ENCODE data around the gene SGCD.

The SGCD gene

DNA sequence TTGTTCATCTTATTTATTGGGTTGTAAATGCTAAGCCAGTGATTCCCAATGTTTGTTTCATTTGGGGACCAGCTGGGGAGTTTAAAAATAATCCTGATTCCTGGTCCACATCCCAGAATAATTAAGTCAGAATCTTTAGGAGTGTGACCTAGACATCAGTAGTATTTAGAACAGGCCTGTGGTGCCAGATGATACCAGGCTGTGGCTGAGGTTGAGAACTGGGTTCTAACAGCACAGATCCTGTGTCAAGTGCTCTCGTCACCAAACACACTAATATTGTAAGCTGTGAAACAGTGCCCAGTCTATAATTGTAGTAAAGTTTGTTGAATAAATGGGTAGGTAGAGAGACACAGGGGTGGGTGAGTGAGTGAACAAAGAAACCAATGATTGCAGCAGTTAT is 351.0 kb downstream of the SGCD start:
- TF ChIP-seq, protein P1, sequence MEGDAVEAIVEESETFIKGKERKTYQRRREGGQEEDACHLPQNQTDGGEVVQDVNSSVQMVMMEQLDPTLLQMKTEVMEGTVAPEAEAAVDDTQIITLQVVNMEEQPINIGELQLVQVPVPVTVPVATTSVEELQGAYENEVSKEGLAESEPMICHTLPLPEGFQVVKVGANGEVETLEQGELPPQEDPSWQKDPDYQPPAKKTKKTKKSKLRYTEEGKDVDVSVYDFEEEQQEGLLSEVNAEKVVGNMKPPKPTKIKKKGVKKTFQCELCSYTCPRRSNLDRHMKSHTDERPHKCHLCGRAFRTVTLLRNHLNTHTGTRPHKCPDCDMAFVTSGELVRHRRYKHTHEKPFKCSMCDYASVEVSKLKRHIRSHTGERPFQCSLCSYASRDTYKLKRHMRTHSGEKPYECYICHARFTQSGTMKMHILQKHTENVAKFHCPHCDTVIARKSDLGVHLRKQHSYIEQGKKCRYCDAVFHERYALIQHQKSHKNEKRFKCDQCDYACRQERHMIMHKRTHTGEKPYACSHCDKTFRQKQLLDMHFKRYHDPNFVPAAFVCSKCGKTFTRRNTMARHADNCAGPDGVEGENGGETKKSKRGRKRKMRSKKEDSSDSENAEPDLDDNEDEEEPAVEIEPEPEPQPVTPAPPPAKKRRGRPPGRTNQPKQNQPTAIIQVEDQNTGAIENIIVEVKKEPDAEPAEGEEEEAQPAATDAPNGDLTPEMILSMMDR (IDR thresholded peaks at IDR 0.05): no peak

DNA sequence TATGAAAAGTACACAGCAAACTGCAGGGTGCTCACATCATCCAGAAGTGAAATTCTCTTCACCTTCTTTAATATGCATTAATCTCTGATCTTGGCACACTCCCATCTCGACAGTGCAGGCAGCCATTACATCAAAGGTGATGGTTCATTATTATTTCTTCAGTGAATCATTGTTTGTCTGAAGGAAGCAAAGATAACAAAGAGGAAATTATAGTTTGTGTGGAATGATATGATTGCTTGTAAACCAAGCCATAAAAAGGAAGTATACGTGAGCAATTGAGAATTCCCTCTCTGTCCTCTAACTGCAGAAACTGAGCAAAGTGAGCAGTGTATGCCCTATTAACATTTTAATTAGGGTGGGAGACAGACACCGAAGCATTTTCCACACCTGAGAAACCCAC is 351.5 kb downstream of the SGCD start:
- TF ChIP-seq, protein P1 (IDR thresholded peaks at IDR 0.05): no peak

DNA sequence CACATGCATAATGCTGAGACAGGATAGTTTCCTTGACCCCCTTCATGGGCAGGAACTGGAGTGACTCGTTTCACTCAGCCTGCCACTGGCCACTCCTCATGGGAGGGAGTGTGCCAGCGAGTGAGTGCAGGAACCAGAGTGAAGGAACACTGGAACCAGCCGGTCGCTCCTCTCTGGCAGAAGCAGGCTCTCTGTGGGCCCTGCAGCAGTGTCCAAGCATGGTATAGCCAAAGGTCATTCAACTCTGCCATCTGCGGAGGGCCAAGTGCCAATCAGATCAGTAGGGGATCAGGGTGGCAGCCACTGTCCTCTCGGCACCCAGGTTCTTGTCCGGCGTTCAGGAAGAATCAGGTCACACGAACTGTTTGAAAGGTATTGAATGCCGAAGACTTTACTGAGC is 353.9 kb downstream of the SGCD start:
- TF ChIP-seq, protein P1 (IDR thresholded peaks at IDR 0.05): no peak

DNA sequence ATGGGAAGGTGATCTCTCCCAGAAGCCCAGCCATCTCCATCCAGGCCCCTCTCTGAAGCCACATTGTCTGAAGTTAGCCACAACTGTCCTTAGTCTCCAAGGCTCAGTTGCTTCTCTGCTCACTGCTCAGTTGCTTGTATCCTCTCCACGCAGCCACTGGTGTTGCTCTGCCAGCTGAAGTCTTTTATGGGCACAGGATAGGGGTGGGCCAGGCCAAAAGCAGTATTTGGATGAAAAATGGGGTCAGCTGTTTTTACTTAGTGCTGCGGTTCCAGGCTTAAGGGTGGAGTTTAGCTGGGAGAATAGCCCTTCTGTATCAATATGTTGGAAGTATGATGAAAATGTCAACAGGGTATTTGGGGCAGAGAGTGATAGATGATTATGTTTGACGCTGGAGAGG is 354.3 kb downstream of the SGCD start:
- TF ChIP-seq, protein P1 (IDR thresholded peaks at IDR 0.05): no peak

DNA sequence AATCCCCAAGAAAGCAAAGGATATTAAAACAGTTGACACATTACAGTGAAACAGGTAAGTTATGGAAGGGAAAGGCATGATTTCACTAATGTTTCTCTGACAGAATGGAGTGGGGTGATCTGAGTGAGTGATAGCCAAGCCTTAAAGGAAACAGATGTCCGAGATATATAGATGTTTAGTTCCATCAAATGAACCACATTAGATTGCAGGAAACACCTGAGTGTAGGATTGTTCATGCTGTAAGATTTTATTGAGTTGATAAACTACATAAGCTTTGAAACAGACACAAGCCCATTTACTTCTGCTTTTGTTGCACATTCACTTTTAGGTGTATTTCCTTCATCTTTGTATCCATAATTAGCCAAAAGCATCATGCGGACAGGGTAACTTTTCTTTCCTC is 356.0 kb downstream of the SGCD start:
- TF ChIP-seq, protein P1 (IDR thresholded peaks at IDR 0.05): no peak

DNA sequence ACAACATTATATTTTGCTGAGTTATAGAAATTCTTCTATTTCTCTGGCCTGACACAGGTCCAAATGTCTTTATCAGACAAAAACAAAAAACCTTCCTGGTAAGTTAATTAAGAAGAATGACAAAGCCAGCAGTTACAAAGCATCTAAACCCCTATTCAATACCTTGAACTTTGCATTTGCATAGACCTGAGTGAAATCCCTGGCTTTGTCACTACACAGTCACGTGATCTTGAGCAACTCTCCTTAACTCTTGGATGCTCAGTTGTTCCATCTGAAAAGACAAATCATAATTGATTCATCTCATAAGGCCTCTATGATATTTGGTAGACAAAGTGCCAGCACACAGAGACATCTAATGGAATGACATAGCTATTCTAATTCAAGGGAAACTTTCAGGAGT is 356.5 kb downstream of the SGCD start:
- TF ChIP-seq, protein P1 (IDR thresholded peaks at IDR 0.05): no peak

DNA sequence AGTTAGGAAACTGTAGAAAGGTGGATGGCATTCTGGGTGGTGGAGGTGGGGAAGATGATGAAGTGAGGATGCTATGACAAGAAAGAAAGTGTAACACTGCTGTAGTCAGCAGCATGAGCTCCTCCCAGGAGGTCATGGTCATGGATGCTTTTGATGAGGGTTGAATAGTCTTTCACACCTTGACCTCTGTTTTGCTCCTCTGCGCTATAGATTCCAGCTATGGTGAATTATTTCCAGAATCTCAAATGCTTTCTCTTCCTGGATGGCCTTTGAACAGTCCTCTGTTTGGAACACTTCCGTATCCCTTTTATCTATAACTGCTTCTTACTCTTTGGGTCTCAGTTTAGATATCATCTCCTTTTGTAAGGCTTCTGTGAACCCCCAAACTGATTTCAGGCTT is 357.3 kb downstream of the SGCD start:
- TF ChIP-seq, protein P1 (IDR thresholded peaks at IDR 0.05): no peak

DNA sequence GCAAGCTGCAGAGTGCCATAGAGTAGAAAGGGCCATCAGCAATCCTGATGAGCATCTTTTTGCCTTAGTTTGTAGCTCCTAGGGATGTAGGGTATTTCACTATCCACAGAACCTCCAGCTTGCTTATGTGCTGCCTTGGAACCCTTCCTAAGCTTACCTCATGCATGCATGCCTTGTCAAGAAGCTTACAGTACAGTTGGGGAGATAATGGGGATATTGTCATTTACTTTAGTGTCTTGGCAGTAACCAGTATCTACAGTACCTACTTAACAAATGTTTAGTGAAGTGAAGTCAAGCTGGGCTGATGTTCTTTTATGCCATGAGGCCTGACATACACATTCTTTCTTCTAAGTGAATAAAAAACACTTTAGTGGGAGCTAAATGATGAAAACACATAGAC is 358.5 kb downstream of the SGCD start:
- TF ChIP-seq, protein P1 (IDR thresholded peaks at IDR 0.05): no peak
